AG04449 (cell line): Measurements from ENCODE around the gene EPC1.

Source experiments
- CTCF ChIA-PET: fragments of 350-600 bp; formaldehyde crosslinking; extraction: SDS; loops from one replicate; lab custom pipeline; 2021; ENCODE audit warnings: antibody characterized with exemption; lab: Yijun Ruan, JAX
- POLR2A ChIA-PET: fragments of 400-600, 350-600 bp; formaldehyde crosslinking; extraction: SDS; loops from one replicate; lab custom pipeline; 2020; ENCODE audit warnings: antibody characterized with exemption, inconsistent platforms; lab: Yijun Ruan, JAX
- DNase-seq: peaks from one replicate; pipeline ENCODE4 v3.0.0-alpha.2; 2010; ENCODE audit warnings: low read depth, low spot score
- H3K4me3 ChIP-seq: 2 replicates; pipeline ENCODE4 v1.5.1; 2011; ENCODE audit warnings: low read depth, mild to moderate bottlenecking, control low read depth, low read length
- CTCF ChIP-seq: IDR thresholded peaks from one replicate; pipeline ENCODE4 v1.5.1; 2011; ENCODE audit warnings: mild to moderate bottlenecking, moderate library complexity, low read length, control low read depth, inconsistent platforms; ENCODE audit not compliant: insufficient read depth; ENCODE audit errors: missing control alignments

Gene EPC1

GRCh38 chr10:32378363-32379317, 31.7 kb upstream of the EPC1 start:
- TF ChIP-seq CTCF: no peak
- peak overlapping the region; percentile 73 for H3K4me3 ChIP-seq
- ChIA-PET CTCF (interaction anchor here (0.7 to 3.9 kb wide), 16 partner anchors 9 to 654 kb away, joined by 3 to 28 read pairs (median 4); no protein-coding TSS in a partner anchor), POLR2A (interaction anchor here (0.7 to 1.1 kb wide), 2 partner anchors 67 to 102 kb away, joined by 4 to 7 read pairs; partner anchors contain the start of gene CCDC7)
- DNase-seq: peak; percentile 41

GRCh38 chr10:32377458-32378259, 30.7 kb upstream of the EPC1 start:
- no peak for DNase-seq
- POLR2A ChIA-PET: interaction anchor here (0.7 to 1.1 kb wide), 2 partner anchors 68 to 103 kb away, joined by 4 to 7 read pairs; partner anchors contain the start of gene CCDC7
- TF ChIP-seq CTCF: peak; percentile 5
- CTCF ChIA-PET: interaction anchor here (0.7 to 4.5 kb wide), 19 partner anchors 10 to 655 kb away, joined by 3 to 28 read pairs (median 4); no protein-coding TSS in a partner anchor
- peak overlapping the region; percentile 73 for H3K4me3 ChIP-seq

GRCh38 chr10:32376771-32377170, 29.8 kb upstream of the EPC1 start:
- peak overlapping the region; percentile 73 for H3K4me3 ChIP-seq
- no peak for DNase-seq
- ChIA-PET CTCF (interaction anchor here (0.8 to 4.5 kb wide), 6 partner anchors 9 to 320 kb away, joined by 3 to 28 read pairs (median 10); no protein-coding TSS in a partner anchor), POLR2A (no interaction called here)
- TF ChIP-seq CTCF: no peak

GRCh38 chr10:32376097-32376496, 29.1 kb upstream of the EPC1 start:
- ChIA-PET POLR2A (no interaction called here), CTCF (interaction anchor here (0.8 to 4.5 kb wide), 6 partner anchors 9 to 186 kb away, joined by 3 to 17 read pairs (median 5); no protein-coding TSS in a partner anchor)
- peak overlapping the region; percentile 73 for H3K4me3 ChIP-seq
- no peak for TF ChIP-seq CTCF
- DNase-seq: no peak

- no peak overlapping the region for H3K4me3 ChIP-seq
- DNase-seq: no peak
- POLR2A ChIA-PET: no interaction called here
- CTCF ChIA-PET: interaction anchor here (0.8 to 4.5 kb wide), 5 partner anchors 9 to 185 kb away, joined by 3 to 17 read pairs (median 6); no protein-coding TSS in a partner anchor
- no peak for TF ChIP-seq CTCF
Measured at GRCh38 chr10:32375631-32376030, 28.7 kb upstream of the EPC1 start.
